Measurements from ENCODE around the gene UBE2I. TPM values are rescaled to one million over a fixed set of nuclear protein-coding genes. Genes with fewer than 3 reads are reported as not detected.
A peak's percentile ranks its signal among the peaks of the same experiment; 100 is the strongest.

The UBE2I gene
- total RNA-seq, 1 experiment from 2014 or later: 53.7 TPM

DNA sequence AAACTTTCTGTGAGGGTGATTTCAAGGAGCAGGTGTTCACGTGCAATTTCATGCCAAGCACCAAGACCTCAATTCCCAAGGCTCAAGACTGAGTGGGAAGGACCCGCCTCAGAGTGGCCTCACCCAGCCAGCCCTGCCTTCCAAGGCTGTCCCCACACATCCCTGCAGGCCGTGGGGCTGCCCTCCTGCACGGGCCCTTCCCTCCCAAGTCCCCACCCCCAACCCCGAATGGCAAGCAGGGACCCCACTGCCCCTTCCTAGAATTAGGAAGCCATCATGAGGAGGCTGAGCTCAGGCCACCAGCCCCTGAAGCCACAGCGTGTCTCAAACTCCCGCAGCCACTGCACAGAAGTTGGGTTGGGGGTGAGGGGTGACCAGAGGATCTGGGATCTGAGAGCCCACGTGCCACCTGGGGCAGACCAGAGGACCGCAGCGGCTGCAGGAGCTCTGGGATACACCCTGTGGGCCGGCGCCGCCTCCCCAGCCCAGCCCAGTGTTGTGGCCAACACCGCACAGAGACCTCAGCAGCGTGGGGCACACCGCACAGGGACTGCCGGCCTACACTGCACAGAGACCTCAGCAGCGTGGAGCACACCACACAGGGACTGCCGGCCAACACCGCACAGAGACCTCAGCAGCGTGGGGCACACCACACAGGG lies 63.0 kb downstream of the UBE2I start:
- H3K9ac ChIP-seq (ENCODE audit: low read length): no peak overlapping the region
- no peak overlapping the region for H3K4me2 ChIP-seq (ENCODE audit: low read depth, low read length, poor library complexity, severe bottlenecking)
- no peaks in the 10 kb centered on the region for H3K9me3 ChIP-seq (ENCODE audit: low read length)
- DNase-seq: no peak
- H3K27ac ChIP-seq (ENCODE audit: low read length): no peak overlapping the region
- no peaks in the 10 kb centered on the region for H3K27me3 ChIP-seq (ENCODE audit: low read length)
- H3K4me1 ChIP-seq (ENCODE audit: low read length): no peaks in the 10 kb centered on the region
- H3K79me2 ChIP-seq (ENCODE audit: low read length): peaks cover under 1% of the 10 kb centered on the region
- H2AFZ ChIP-seq (ENCODE audit: low read length): no peak overlapping the region
- H3K36me3 ChIP-seq (ENCODE audit: insufficient read depth, low read length): no peaks in the 10 kb centered on the region
- no peaks in the 10 kb centered on the region for H3K9me2 ChIP-seq (replicated peaks; ENCODE audit: insufficient read depth, low read length)
- no peak overlapping the region for H3K4me3 ChIP-seq (ENCODE audit: low read length)
- no peaks in the 10 kb centered on the region; the same call in 1 of the 2 replicates for H4K20me1 ChIP-seq (ENCODE audit: insufficient read depth, low read depth, low read length)

- Histone ChIP-seq H3K4me3 (ENCODE audit: low read length) (no peak overlapping the region), H2AFZ (ENCODE audit: low read length) (no peak overlapping the region), H3K27me3 (ENCODE audit: low read length) (no peaks in the 10 kb centered on the region), H3K9me2 (replicated peaks; ENCODE audit: insufficient read depth, low read length) (no peaks in the 10 kb centered on the region), H3K4me1 (ENCODE audit: low read length) (peaks cover 14% of the 10 kb centered on the region), H3K27ac (ENCODE audit: low read length) (no peak overlapping the region), H3K4me2 (ENCODE audit: low read depth, low read length, poor library complexity, severe bottlenecking) (no peak overlapping the region), H3K79me2 (ENCODE audit: low read length) (peaks cover 18% of the 10 kb centered on the region), H3K36me3 (ENCODE audit: insufficient read depth, low read length) (no peaks in the 10 kb centered on the region), H4K20me1 (ENCODE audit: insufficient read depth, low read depth, low read length) (peaks cover 5% of the 10 kb centered on the region; the same call in 1 of the 2 replicates), H3K9me3 (ENCODE audit: low read length) (no peaks in the 10 kb centered on the region), H3K9ac (ENCODE audit: low read length) (no peak overlapping the region)
- DNase-seq: no peak
These were observed 65.2 kb downstream of the UBE2I start for GRCh38 chr16:1374418-1375297.

GRCh38 chr16:1375298-1375640 lies 65.8 kb downstream of the UBE2I start:
- H3K79me2 ChIP-seq (ENCODE audit: low read length): peaks cover 18% of the 10 kb centered on the region
- H3K27me3 ChIP-seq (ENCODE audit: low read length): no peaks in the 10 kb centered on the region
- no peak overlapping the region for H3K4me2 ChIP-seq (ENCODE audit: low read depth, low read length, poor library complexity, severe bottlenecking)
- H3K27ac ChIP-seq (ENCODE audit: low read length): no peak overlapping the region
- no peak overlapping the region for H3K9ac ChIP-seq (ENCODE audit: low read length)
- no peak overlapping the region for H3K4me3 ChIP-seq (ENCODE audit: low read length)
- no peaks in the 10 kb centered on the region for H3K9me3 ChIP-seq (ENCODE audit: low read length)
- peaks cover 14% of the 10 kb centered on the region for H3K4me1 ChIP-seq (ENCODE audit: low read length)
- DNase-seq: no peak
- H4K20me1 ChIP-seq (ENCODE audit: insufficient read depth, low read depth, low read length): peaks cover 5% of the 10 kb centered on the region; the same call in 1 of the 2 replicates
- H3K9me2 ChIP-seq (replicated peaks; ENCODE audit: insufficient read depth, low read length): no peaks in the 10 kb centered on the region
- no peak overlapping the region for H2AFZ ChIP-seq (ENCODE audit: low read length)
- no peaks in the 10 kb centered on the region for H3K36me3 ChIP-seq (ENCODE audit: insufficient read depth, low read length)

DNA sequence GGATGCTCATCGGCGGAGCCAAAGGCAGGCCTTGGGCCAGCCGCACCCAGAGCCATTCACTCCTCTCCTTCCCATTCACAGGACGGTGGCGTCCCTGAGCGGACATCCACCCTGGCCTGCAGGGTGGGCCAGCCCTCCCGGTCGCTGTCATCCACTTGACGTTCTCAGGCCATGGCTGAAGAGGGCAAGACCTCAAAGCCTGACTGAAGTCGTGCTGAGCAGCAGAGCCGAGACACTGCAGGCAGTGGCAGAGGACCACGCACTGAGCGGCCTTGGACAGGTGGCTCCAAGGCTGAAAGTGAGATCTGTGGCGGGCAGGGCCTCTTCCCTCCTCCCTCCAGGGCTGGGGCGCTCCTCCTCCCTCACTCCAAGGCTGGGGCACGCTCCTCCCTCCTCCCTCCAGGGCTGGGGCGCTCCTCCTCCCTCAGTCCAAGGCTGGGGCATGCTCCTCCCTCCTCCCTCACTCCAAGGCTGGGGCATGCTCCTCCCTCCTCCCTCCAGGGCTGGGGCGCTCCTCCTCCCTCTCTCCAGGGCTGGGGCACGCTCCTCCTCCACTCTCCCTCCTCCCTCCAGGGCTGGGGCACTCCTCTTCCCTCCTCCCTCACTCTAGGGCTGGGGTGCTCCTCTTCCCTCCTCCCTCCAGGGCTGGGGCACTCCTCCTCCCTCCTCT lies 66.4 kb downstream of the UBE2I start:
- Histone ChIP-seq H3K27me3 (ENCODE audit: low read length) (no peaks in the 10 kb centered on the region), H3K9ac (ENCODE audit: low read length) (no peak overlapping the region), H3K79me2 (ENCODE audit: low read length) (peaks cover 18% of the 10 kb centered on the region), H3K4me2 (ENCODE audit: low read depth, low read length, poor library complexity, severe bottlenecking) (no peak overlapping the region), H3K9me2 (replicated peaks; ENCODE audit: insufficient read depth, low read length) (no peaks in the 10 kb centered on the region), H3K4me1 (ENCODE audit: low read length) (peaks cover 14% of the 10 kb centered on the region), H3K27ac (ENCODE audit: low read length) (no peak overlapping the region), H3K4me3 (ENCODE audit: low read length) (no peak overlapping the region), H3K9me3 (ENCODE audit: low read length) (no peaks in the 10 kb centered on the region), H3K36me3 (ENCODE audit: insufficient read depth, low read length) (no peaks in the 10 kb centered on the region), H4K20me1 (ENCODE audit: insufficient read depth, low read depth, low read length) (peaks cover 5% of the 10 kb centered on the region; the same call in 1 of the 2 replicates), H2AFZ (ENCODE audit: low read length) (no peak overlapping the region)
- DNase-seq: peak; percentile 38

Other genes with a start within 250 kb of the UBE2I start
- not detected in 2 replicates for gene SSTR5, start 236.9 kb upstream of the UBE2I start, total RNA-seq (2014; rRNA removed; shearing (Covaris generic); ENCODE audit: low replicate concordance)
- gene C1QTNF8, start 213.4 kb upstream of the UBE2I start, total RNA-seq (2014; rRNA removed; shearing (Covaris generic); ENCODE audit: low replicate concordance): not detected in 2 replicates
- not detected in 2 replicates for gene CACNA1H, start 156.5 kb upstream of the UBE2I start, total RNA-seq (2014; rRNA removed; shearing (Covaris generic); ENCODE audit: low replicate concordance)
- not detected in 2 replicates for gene TPSG1, start 84.4 kb upstream of the UBE2I start, total RNA-seq (2014; rRNA removed; shearing (Covaris generic); ENCODE audit: low replicate concordance)
- gene TPSB2, start 79.5 kb upstream of the UBE2I start, total RNA-seq (2014; rRNA removed; shearing (Covaris generic); ENCODE audit: low replicate concordance): not detected in 2 replicates
- not detected in 2 replicates for gene TPSAB1, start 68.9 kb upstream of the UBE2I start, total RNA-seq (2014; rRNA removed; shearing (Covaris generic); ENCODE audit: low replicate concordance)
- not detected in 2 replicates for gene TPSD1, start 53.6 kb upstream of the UBE2I start, total RNA-seq (2014; rRNA removed; shearing (Covaris generic); ENCODE audit: low replicate concordance)
- gene BAIAP3, start 24.0 kb downstream of the UBE2I start, total RNA-seq (2014; rRNA removed; shearing (Covaris generic); ENCODE audit: low replicate concordance): 0.18 TPM in 1 of 2 replicates, not detected in the other
- gene TSR3, start 42.2 kb downstream of the UBE2I start, total RNA-seq (2014; rRNA removed; shearing (Covaris generic); ENCODE audit: low replicate concordance): 20.1 and 70.0 TPM in 2 replicates
- gene GNPTG, start 42.3 kb downstream of the UBE2I start, total RNA-seq (2014; rRNA removed; shearing (Covaris generic); ENCODE audit: low replicate concordance): 19.6 and 39.1 TPM in 2 replicates
- gene UNKL, start 105.1 kb downstream of the UBE2I start, total RNA-seq (2014; rRNA removed; shearing (Covaris generic); ENCODE audit: low replicate concordance): 9.8 and 20.8 TPM in 2 replicates
- gene UQCC4, start 111.1 kb downstream of the UBE2I start, total RNA-seq (2014; rRNA removed; shearing (Covaris generic); ENCODE audit: low replicate concordance): 19.0 and 22.2 TPM in 2 replicates
- gene PERCC1, start 121.4 kb downstream of the UBE2I start, total RNA-seq (2014; rRNA removed; shearing (Covaris generic); ENCODE audit: low replicate concordance): not detected in 2 replicates
- 0.11 TPM in 1 of 2 replicates, not detected in the other for gene CCDC154, start 134.9 kb downstream of the UBE2I start, total RNA-seq (2014; rRNA removed; shearing (Covaris generic); ENCODE audit: low replicate concordance)
- gene CLCN7, start 165.4 kb downstream of the UBE2I start, total RNA-seq (2014; rRNA removed; shearing (Covaris generic); ENCODE audit: low replicate concordance): 8.9 and 29.2 TPM in 2 replicates
- gene PTX4, start 179.3 kb downstream of the UBE2I start, total RNA-seq (2014; rRNA removed; shearing (Covaris generic); ENCODE audit: low replicate concordance): not detected in 2 replicates
- 8.7 and 22.0 TPM in 2 replicates for gene TELO2, start 183.7 kb downstream of the UBE2I start, total RNA-seq (2014; rRNA removed; shearing (Covaris generic); ENCODE audit: low replicate concordance)
- gene TMEM204, start 224.0 kb downstream of the UBE2I start, total RNA-seq (2014; rRNA removed; shearing (Covaris generic); ENCODE audit: low replicate concordance): not detected in 2 replicates